GM23338 (cell line): Measurements from ENCODE around the gene HRK. TPM values are rescaled to one million over a fixed set of nuclear protein-coding genes. Genes with fewer than 3 reads are reported as not detected.

Experiments used
- ATAC-seq: fragments of 200-7000 bp; cut with Tn5 transposase; 3 replicates; pipeline ENCODE4 v1.9.1; 2020
- DNase-seq: peaks from one replicate; pipeline ENCODE4 v3.0.0-alpha.2; 2015; ENCODE audit warnings: low spot score
- H2AFZ ChIP-seq: fragments of 200-600 bp; sonication (generic); 2 replicates; pipeline ENCODE4 v1.8.0; 2016; ENCODE audit warnings: antibody characterized with exemption, mild to moderate bottlenecking, moderate library complexity
- H3F3A ChIP-seq: fragments of 200-600 bp; sonication (generic); replicated peaks from 2 replicates; pipeline ENCODE4 v1.8.0; 2017; ENCODE audit warnings: antibody characterized with exemption, mixed run types, low read depth
- H3K27ac ChIP-seq: fragments of 200-600 bp; sonication (generic); 2 replicates; pipeline ENCODE4 v1.6.1; 2016; ENCODE audit warnings: low read depth
- H3K27me3 ChIP-seq: fragments of 200-600 bp; sonication (generic); 2 replicates; pipeline ENCODE4 v1.8.0; 2016; ENCODE audit warnings: mild to moderate bottlenecking, mixed run types, moderate library complexity; ENCODE audit not compliant: insufficient read depth
- H3K36me3 ChIP-seq: fragments of 200-600 bp; sonication (generic); 2 replicates; pipeline ENCODE4 v1.8.0; 2016; ENCODE audit warnings: mild to moderate bottlenecking; ENCODE audit not compliant: insufficient read depth
- H3K4me1 ChIP-seq: fragments of 200-600 bp; sonication (generic); 2 replicates; pipeline ENCODE4 v1.8.0; 2016; ENCODE audit warnings: mild to moderate bottlenecking, moderate library complexity; ENCODE audit not compliant: insufficient read depth
- H3K4me2 ChIP-seq: fragments of 200-600 bp; sonication (generic); 2 replicates; pipeline ENCODE4 v1.7.1; 2017; ENCODE audit warnings: mixed run types
- H3K4me3 ChIP-seq: fragments of 200-600 bp; sonication (generic); 2 replicates; pipeline ENCODE4 v1.6.1; 2016; ENCODE audit warnings: mixed run types
- H3K79me2 ChIP-seq: fragments of 200-600 bp; sonication (generic); replicated peaks from 2 replicates; pipeline ENCODE4 v1.8.0; 2017; ENCODE audit warnings: mild to moderate bottlenecking; ENCODE audit not compliant: insufficient read depth
- H3K9me2 ChIP-seq: fragments of 200-600 bp; sonication (generic); 2 replicates; pipeline ENCODE4 v1.8.0; 2017; ENCODE audit not compliant: insufficient read depth
- H4K20me1 ChIP-seq: fragments of 200-600 bp; sonication (generic); replicated peaks from 2 replicates; pipeline ENCODE4 v1.8.0; 2017; ENCODE audit warnings: mild to moderate bottlenecking; ENCODE audit not compliant: insufficient read depth
- H3K27ac Mint-ChIP-seq: 2 replicates; pipeline ENCODE4 v1.8.0; 2020; ENCODE audit warnings: inconsistent platforms, mild to moderate bottlenecking, moderate library complexity, mixed read lengths
- H3K27me3 Mint-ChIP-seq: 3 replicates; pipeline ENCODE4 v1.8.0; 2022; ENCODE audit warnings: low read depth, mild to moderate bottlenecking, moderate library complexity, mixed read lengths, inconsistent platforms; ENCODE audit not compliant: insufficient read depth, poor library complexity
- H3K36me3 Mint-ChIP-seq: 3 replicates; pipeline ENCODE4 v1.8.0; 2021; ENCODE audit warnings: low read depth, mild to moderate bottlenecking, inconsistent platforms, moderate library complexity, mixed read lengths
- H3K4me1 Mint-ChIP-seq: 3 replicates; pipeline ENCODE4 v1.8.0; 2020; ENCODE audit warnings: mild to moderate bottlenecking, inconsistent platforms, mixed read lengths
- H3K4me3 Mint-ChIP-seq: 3 replicates; pipeline ENCODE4 v1.8.0; 2021; ENCODE audit warnings: moderate library complexity, mild to moderate bottlenecking, inconsistent platforms, mixed read lengths
- H3K9me3 Mint-ChIP-seq: 3 replicates; pipeline ENCODE4 v1.8.0; 2020; ENCODE audit warnings: moderate library complexity, mild to moderate bottlenecking, inconsistent platforms, mixed read lengths
- CREB1 ChIP-seq: fragments of 250-450 bp; sonication (Bioruptor Pico); IDR thresholded peaks from 2 replicates; pipeline ENCODE4 v1.5.0; 2020; ENCODE audit warnings: low read depth, mild to moderate bottlenecking, moderate library complexity
- CTCF ChIP-seq, 2 experiments: fragments of 200-600 bp in 1 of 2; sonication (generic) in 1 of 2; conservative IDR thresholded peaks; 2 replicates each; pipeline versions ENCODE4 v1.5.1 to v1.6.1; 2016 to 2017; ENCODE audit warnings: antibody characterized with exemption in 2 of 2, low read depth in 2 of 2, mild to moderate bottlenecking in 2 of 2, moderate library complexity in 1 of 2
- ETS1 ChIP-seq: IDR thresholded peaks from 2 replicates; pipeline ENCODE4 v1.6.1; 2016; ENCODE audit warnings: antibody characterized with exemption
- EZH2 ChIP-seq: fragments of 200-600 bp; sonication (generic); IDR thresholded peaks from one replicate; pipeline ENCODE4 v1.8.0; 2017; ENCODE audit warnings: antibody characterized with exemption, mild to moderate bottlenecking, low read depth; ENCODE audit not compliant: unreplicated experiment
- EZH2phosphoT487 ChIP-seq: fragments of 200-600 bp; sonication (generic); IDR thresholded peaks from one replicate; pipeline ENCODE4 v1.8.1; 2018; ENCODE audit warnings: antibody characterized with exemption; ENCODE audit not compliant: unreplicated experiment
- JUNB ChIP-seq: IDR thresholded peaks from one replicate; pipeline ENCODE4 v1.6.1; 2016; ENCODE audit warnings: antibody characterized with exemption; ENCODE audit not compliant: unreplicated experiment
- NANOG ChIP-seq: IDR thresholded peaks from 2 replicates; pipeline ENCODE4 v1.6.1; 2016; ENCODE audit warnings: antibody characterized with exemption, borderline replicate concordance
- POLR2AphosphoS5 ChIP-seq: IDR thresholded peaks from 2 replicates; pipeline ENCODE4 v1.6.1; 2016; ENCODE audit warnings: antibody characterized with exemption, low read depth
- REST ChIP-seq: IDR thresholded peaks from one replicate; pipeline ENCODE4 v1.6.1; 2018; ENCODE audit warnings: antibody characterized with exemption; ENCODE audit not compliant: unreplicated experiment
- STAT1 ChIP-seq: IDR thresholded peaks from one replicate; pipeline ENCODE4 v1.6.1; 2016; ENCODE audit warnings: antibody characterized with exemption; ENCODE audit not compliant: unreplicated experiment
- ZNF114 ChIP-seq: fragments of 250-450 bp; sonication (Bioruptor Pico); IDR thresholded peaks from 2 replicates; pipeline ENCODE4 v1.5.0; 2020; ENCODE audit warnings: mild to moderate bottlenecking, moderate library complexity
- ZNF331 ChIP-seq: fragments of 250-450 bp; sonication (Bioruptor Pico); IDR thresholded peaks from 2 replicates; pipeline ENCODE4 v1.5.0; 2020; ENCODE audit warnings: low read depth, mild to moderate bottlenecking, moderate library complexity
- ZNF462 ChIP-seq: fragments of 250-450 bp; sonication (Bioruptor Pico); IDR thresholded peaks from 2 replicates; pipeline ENCODE4 v1.5.0; 2020; ENCODE audit warnings: mild to moderate bottlenecking, moderate library complexity
- polyA plus RNA-seq: library from polyadenylated mRNA; unstranded; fragments of >200 nt; fragmentation: Nextera tagmentation; extraction: Ambion mirVana; gene quantifications from 2 replicates; pipeline ENCODE4 v1.2.1, GENCODE V29; 2016
- total RNA-seq: library from RNA; depleted of rRNA; stranded (reverse); fragments of >200 nt; shearing (Covaris generic); gene quantifications from 2 replicates; pipeline ENCODE4 v1.2.3, GENCODE V29; 2014

The HRK gene
- total and polyA plus RNA-seq, 2 experiments from 2014 or later: 1.7 to 1.9 TPM

GRCh38 chr12:116856729-116857128, 24.5 kb downstream of the HRK start:
- H2AFZ ChIP-seq: no peak overlapping the region
- H3K9me2 ChIP-seq: no peaks in the 10 kb centered on the region
- no peak overlapping the region for H3K27ac ChIP-seq
- no peak for ATAC-seq
- Mint-ChIP-seq H3K27me3 (peaks cover 13% of the 10 kb centered on the region), H3K4me3 (no peak overlapping the region), H3K27ac (no peak overlapping the region), H3K36me3 (no peaks in the 10 kb centered on the region), H3K9me3 (no peaks in the 10 kb centered on the region), H3K4me1 (peaks cover 30% of the 10 kb centered on the region)
- no peak for TF ChIP-seq ZNF114
- no peak for TF ChIP-seq ETS1
- no peak for TF ChIP-seq CREB1 (CRISPR knock-in tag)
- TF ChIP-seq CTCF (conservative IDR thresholded peaks at IDR 0.05; ENCODE audit: low read depth in 2 of 2): no peak
- TF ChIP-seq ZNF331 (CRISPR knock-in tag): no peak
- no peak for TF ChIP-seq NANOG
- TF ChIP-seq EZH2phosphoT487: no peak
- TF ChIP-seq EZH2: no peak
- no peak for TF ChIP-seq STAT1
- no peak for TF ChIP-seq REST
- no peak for TF ChIP-seq POLR2AphosphoS5
- TF ChIP-seq ZNF462: no peak
- no peak for TF ChIP-seq JUNB
- no peaks in the 10 kb centered on the region for H3K79me2 ChIP-seq
- H3K27me3 ChIP-seq: no peaks in the 10 kb centered on the region
- no peak overlapping the region for H3K4me2 ChIP-seq
- no peak overlapping the region for H3K4me3 ChIP-seq
- peaks cover 24% of the 10 kb centered on the region for H3K4me1 ChIP-seq
- H3K36me3 ChIP-seq: no peaks in the 10 kb centered on the region
- no peaks in the 10 kb centered on the region for H3F3A ChIP-seq
- DNase-seq: no peak
- peaks cover 4% of the 10 kb centered on the region; the same call in 1 of the 2 replicates for H4K20me1 ChIP-seq
